GM21737 (cell line): Measurements from ENCODE around the gene ULK1.
"Not testable (repeated sequence)": the region's sequence is repeated elsewhere in the genome, so short reads cannot be mapped to it uniquely, and the experiment has no call there.

ENCODE experiments used
- ATAC-seq: cut with Tn5 transposase; IDR thresholded peaks from one replicate; pipeline ENCODE4 v1.9.1; 2021; ENCODE audit warnings: mild to moderate bottlenecking, moderate library complexity; ENCODE audit not compliant: unreplicated experiment

ULK1 gene

GRCh38 chr12:131861261-131862083 is 33.0 kb upstream of the ULK1 start:
- ATAC-seq, result no peak

DNA sequence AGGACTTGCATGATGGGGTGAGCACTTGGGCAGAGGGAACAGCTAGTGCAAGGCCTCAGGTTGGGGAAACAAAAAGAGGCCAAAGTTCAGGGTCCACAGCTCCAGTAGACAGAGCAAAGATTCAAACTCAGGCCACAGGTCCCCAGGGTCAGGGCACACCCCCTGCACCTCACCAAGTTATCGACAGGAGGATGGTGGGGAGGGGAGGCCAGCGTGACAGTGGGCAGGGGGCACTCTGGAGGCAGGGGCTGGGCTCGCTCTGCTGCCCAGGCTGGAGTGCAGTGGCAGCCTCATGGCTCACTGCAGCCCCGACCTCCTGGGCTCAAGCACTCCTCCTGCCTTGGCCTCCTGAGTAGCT is 32.4 kb upstream of the ULK1 start:
- no peak for ATAC-seq

DNA sequence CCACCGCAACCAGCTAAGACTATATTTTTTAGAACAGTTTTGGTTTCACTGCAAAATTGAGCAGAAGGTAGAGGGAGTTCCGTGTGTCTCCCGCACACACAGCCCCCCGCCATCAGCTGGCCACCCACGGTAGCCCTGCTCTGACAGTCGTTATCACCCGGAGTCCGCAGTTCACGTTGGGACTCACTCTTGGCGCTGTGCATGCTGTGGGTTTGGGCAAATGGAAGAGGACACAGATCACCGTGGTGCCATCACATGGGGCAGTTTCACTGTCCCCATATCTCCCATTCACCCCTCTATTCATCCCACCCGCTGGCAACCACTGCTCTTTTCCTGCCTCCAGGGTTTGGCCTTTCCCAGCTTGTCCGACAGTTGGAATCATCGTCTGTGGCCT is 31.8 kb upstream of the ULK1 start:
- no peak for ATAC-seq

GRCh38 chr12:131862994-131863710 is 31.3 kb upstream of the ULK1 start:
- ATAC-seq, result no peak

DNA sequence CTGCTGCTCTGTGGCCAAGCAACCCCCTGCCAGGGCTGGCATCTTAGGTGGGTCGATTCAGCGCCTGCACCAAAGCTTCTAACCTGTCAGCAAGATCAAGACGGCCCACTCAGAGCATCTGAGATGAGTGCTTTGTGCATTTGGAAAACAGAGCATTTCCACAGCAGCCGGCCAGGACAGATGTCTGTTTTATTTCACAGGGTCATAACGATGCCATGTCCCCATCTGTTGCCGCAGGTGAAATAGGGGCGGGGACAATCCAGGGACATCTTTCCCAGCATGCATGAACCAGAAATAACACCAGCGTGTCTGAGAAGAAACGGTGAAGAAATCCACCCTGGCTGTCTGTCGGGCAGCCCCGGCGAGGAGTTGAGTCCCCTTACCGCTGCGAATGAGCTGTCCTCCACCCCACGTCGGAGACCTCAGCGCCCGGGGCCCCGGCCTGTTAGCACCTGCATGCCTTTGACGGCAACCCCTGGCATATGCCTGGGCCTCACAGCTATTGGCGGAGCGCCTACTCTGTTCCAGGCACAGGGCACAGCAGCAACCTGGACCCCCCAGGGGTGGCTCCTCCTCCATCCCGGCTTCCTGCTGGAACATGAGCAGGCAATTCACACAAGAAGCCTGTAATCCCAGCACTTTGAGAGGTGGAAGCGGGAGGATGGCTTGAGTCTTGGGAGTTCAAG is 30.6 kb upstream of the ULK1 start:
- ATAC-seq, result no peak

DNA sequence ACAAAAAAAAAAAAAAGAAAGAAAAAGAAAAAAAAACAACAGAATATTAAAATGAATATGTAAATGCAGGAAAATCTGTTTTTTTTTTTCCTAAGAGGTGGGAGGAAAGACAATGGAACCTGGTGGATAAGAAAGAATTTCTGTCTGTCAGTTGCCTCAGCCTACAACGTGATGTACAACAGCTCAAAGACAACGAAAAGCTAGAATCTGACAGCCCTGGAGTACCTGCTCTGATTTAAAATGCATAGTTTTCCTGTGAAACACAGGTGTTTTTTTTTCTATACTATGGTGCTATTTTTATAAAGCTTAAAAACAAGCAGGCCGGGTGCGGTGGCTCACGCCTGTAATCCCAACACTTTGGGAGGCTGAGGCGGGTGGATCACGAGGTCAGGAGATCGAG is 30.0 kb upstream of the ULK1 start:
- ATAC-seq, result no peak

GRCh38 chr12:131865180-131865875 is 29.1 kb upstream of the ULK1 start:
- no peak for ATAC-seq

- ATAC-seq, result no peak
Observed at GRCh38 chr12:131867471-131867870, 27.0 kb upstream of the ULK1 start.

- ATAC-seq, result no peak
Observed at GRCh38 chr12:131867891-131868675, 26.3 kb upstream of the ULK1 start.

DNA sequence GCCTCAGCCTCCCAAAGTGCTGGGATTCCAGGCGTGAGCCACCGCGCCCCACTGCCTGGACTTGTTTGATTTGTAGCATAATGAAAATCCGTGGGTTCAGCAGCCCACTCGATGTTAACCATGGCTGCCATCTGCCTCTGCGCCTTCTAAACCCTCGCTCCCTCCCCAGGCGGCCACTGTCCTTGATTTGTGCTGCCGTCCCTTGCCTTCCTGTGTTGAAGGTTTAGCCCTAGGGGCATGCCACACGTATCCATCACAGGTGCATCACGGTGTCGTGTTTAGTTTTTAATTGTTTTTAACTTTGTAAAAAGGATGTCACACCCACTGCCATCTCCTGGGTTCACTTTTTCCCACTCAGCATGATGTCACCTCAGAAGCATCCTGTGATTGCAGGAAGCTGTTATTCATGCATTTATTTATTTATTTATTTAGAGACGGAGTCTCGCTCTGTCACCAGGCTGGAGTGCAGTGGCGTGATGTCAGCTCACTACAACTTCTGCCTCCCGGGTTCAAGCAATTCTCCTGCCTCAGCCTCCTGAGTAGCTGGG is 24.5 kb upstream of the ULK1 start:
- no peak for ATAC-seq

GRCh38 chr12:131871677-131872076 is 22.7 kb upstream of the ULK1 start:
- ATAC-seq, result no peak

GRCh38 chr12:131872154-131873051 is 22.0 kb upstream of the ULK1 start:
- no peak for ATAC-seq

DNA sequence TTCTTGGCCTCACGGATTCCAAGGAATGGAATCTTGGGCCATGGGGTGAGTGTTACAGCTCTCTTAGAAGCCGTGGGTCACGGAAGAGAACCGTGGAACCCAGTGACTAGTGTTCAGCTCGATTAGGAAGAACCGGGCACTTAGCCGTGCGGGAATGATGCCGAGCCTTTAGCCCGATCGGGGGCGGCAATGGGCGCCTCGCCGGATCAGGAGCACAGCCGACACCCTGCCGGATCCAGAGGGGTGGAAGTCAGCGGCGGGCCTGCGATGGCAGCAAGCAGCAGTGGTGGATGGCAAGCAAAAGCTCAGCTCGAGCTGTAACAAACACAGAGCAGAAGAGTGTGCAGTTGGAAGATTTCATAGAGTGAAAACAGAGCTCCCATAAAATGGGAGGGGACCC is 21.1 kb upstream of the ULK1 start:
- no peak for ATAC-seq

GRCh38 chr12:131874972-131875371 is 19.4 kb upstream of the ULK1 start:
- ATAC-seq, result not testable (repeated sequence)

DNA sequence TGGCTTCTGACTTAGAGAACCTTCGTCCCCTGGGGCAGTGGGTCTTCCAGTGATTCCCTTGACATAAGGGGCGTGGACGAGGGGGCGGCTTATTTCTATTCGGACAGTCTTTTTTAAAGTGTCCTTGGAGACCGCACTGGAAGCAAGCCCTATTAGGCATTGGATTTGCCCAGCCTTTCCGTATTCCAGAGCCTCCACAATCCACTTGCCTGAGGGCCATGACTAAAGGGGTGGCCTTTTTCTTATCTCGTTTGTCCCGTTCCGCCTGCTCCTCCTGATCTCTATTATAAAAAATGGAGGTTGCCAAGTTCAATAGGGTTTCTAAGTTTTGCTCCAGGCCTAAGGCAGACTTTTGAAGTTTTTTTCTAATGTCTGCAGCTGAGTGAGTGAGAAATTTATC is 17.2 kb upstream of the ULK1 start:
- ATAC-seq, result not testable (repeated sequence)

DNA sequence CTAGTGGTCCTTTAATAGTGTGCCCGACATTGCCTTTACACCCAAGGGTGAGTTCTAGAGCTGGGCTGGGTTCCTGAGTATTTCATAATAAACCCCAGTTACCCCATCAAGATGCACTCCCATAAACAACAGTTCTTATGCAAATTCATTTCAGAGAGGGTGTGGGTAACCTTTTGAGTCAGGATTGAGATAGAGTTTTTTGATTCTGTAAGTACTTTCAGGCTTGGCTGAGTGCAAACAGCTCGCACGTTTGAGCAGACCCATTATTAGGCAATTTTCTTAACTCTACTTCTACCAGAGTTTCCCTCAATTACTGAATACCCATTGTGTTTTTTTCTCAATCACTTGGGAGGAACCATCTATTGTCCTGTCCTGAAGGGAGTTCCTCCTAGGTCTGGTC is 16.0 kb upstream of the ULK1 start:
- not testable (repeated sequence) for ATAC-seq

DNA sequence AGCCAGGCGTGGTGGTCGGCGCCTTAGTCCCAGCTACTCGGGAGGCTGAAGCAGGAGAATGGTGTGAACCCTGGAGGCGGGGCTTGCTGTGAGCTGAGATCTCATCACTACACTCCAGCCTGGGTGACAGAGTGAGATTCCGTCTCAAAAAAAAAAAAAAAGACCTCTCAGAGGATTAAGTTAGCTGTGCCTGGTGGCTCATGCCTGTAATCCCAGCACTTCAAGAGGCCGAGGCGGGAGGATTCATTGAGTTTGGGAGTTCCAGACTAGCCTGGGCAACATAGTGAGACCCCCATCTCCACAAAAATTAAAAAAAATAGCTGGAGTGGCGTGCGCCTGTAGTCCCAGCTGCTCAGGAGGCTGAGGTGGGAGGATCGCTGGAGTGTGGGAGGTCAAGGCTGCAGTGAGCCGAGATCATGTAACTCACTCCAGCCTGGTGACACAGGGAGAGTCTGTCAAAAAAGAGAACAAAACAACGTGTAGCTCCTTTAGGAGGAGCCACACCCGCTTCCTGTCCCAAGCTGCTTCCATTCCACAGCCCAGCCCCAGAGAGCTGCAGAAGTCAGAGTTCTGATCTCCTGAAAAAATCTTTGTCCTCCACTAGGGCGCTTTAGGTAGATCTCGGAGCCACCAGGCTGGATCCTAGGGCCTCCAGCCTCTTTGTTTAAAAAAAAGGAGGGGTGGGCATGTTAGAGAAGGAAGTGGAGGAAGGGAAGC is 11.5 kb upstream of the ULK1 start:
- no peak for ATAC-seq

- no peak for ATAC-seq
Observed at GRCh38 chr12:131883521-131883900, 10.9 kb upstream of the ULK1 start.

DNA sequence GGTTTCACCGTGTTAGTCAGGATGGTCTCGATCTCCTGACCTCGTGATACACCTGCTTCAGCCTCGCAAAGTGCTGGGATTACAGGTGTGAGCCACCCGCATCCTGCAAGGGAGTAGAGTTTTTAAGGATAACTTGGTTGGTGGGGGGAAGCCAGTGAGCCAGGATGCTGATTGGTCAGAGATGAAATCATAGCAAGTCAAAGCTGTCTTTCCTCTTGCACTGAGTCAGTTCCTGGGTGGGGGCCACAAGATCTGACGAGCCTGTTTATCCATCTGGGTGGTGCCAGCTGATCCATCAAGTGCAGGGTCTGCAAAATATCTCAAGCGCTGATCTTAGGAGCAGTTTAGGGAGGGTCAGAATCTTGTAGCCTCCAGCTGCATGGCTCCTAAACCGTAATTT is 9.3 kb upstream of the ULK1 start:
- not testable (repeated sequence) for ATAC-seq
